HFF-Myc (cell line): ENCODE results near the gene GATA5.

Experiments used
- DNase-seq: peaks from one replicate; pipeline ENCODE4 v3.0.0-alpha.2; 2011; ENCODE audit warnings: low read depth; ENCODE audit errors: extremely low read depth
- H3K4me3 ChIP-seq: replicated peaks from 2 replicates; pipeline ENCODE4 v1.5.1; 2011; ENCODE audit warnings: low read depth, mild to moderate bottlenecking, control low read depth, low read length
- TF ChIP-seq, protein P1 (sequence below): IDR thresholded peaks from 2 replicates; pipeline ENCODE4 v1.5.1; 2012; ENCODE audit warnings: mild to moderate bottlenecking, low read depth, low read length, control low read depth; ENCODE audit errors: missing control alignments

The GATA5 gene

DNA sequence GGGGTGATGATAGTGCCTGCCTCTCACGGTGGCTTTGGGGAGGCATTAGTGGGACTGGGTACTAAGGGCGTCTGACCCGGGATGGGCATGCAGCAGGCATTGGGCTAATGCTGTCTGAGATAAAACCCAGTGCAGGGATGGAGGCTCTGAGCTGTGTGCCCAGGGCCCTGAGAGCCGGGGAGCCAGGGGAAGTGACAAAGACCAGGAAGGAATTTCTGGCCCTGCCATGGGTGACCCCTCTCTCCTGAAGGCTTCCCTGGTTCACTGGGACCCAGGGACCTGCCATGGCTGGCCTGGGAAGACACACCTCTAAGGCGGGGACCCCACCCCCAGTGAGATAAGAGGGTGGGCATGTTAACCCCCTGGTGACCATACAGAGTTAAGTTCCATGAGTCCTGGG lies 3.9 kb upstream of the GATA5 start:
- TF ChIP-seq, protein P1, sequence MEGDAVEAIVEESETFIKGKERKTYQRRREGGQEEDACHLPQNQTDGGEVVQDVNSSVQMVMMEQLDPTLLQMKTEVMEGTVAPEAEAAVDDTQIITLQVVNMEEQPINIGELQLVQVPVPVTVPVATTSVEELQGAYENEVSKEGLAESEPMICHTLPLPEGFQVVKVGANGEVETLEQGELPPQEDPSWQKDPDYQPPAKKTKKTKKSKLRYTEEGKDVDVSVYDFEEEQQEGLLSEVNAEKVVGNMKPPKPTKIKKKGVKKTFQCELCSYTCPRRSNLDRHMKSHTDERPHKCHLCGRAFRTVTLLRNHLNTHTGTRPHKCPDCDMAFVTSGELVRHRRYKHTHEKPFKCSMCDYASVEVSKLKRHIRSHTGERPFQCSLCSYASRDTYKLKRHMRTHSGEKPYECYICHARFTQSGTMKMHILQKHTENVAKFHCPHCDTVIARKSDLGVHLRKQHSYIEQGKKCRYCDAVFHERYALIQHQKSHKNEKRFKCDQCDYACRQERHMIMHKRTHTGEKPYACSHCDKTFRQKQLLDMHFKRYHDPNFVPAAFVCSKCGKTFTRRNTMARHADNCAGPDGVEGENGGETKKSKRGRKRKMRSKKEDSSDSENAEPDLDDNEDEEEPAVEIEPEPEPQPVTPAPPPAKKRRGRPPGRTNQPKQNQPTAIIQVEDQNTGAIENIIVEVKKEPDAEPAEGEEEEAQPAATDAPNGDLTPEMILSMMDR: no peak
- DNase-seq: no peak
- no peak overlapping the region for H3K4me3 ChIP-seq

- no peak overlapping the region for H3K4me3 ChIP-seq
- TF ChIP-seq, protein P1: no peak
- no peak for DNase-seq
These were observed 3.4 kb upstream of the GATA5 start for GRCh38 chr20:62479156-62479555.

- TF ChIP-seq, protein P1: no peak
- no peak overlapping the region for H3K4me3 ChIP-seq
- no peak for DNase-seq
These were observed 2.1 kb upstream of the GATA5 start for GRCh38 chr20:62477669-62478455.

- TF ChIP-seq, protein P1: no peak
- DNase-seq: no peak
- H3K4me3 ChIP-seq: no peak overlapping the region
These were observed 452 bp upstream of the GATA5 start for GRCh38 chr20:62476056-62476838.

- H3K4me3 ChIP-seq: no peak overlapping the region
- TF ChIP-seq, protein P1: no peak
These were observed 596 bp downstream of the GATA5 start for GRCh38 chr20:62475027-62475771.

GRCh38 chr20:62474604-62475026 lies 1.2 kb downstream of the GATA5 start:
- TF ChIP-seq, protein P1: no peak
- DNase-seq: no peak
- no peak overlapping the region for H3K4me3 ChIP-seq

More at GRCh38 chr20:62475027-62475771, 596 bp downstream of the GATA5 start:
- no peak for DNase-seq
